Liver (tissue), 3 donors: ENCODE measurements around the gene MMP8.

Experiments
- FOXA1 ChIP-seq: IDR thresholded peaks from 2 replicates; pipeline ENCODE4 v1.6.1; 2016; ENCODE audit warnings: antibody characterized with exemption
- HNF4A ChIP-seq, 2 donors: conservative IDR thresholded peaks; 2 replicates each; pipeline ENCODE4 v1.6.1; 2016; ENCODE audit warnings: antibody characterized with exemption in 2 of 2, mild to moderate bottlenecking in 2 of 2
- JUND ChIP-seq, 2 donors: IDR thresholded peaks; 2 replicates each; pipeline ENCODE4 v1.6.1; 2016; ENCODE audit warnings: antibody characterized with exemption in 2 of 2
- RAD21 ChIP-seq, 2 donors: IDR thresholded peaks; 2 replicates each; pipeline ENCODE4 v1.6.1; 2016; ENCODE audit warnings: antibody characterized with exemption in 2 of 2, mild to moderate bottlenecking in 2 of 2
- SP1 ChIP-seq: IDR thresholded peaks from 2 replicates; pipeline ENCODE4 v1.6.1; 2018; ENCODE audit warnings: antibody characterized with exemption, mild to moderate bottlenecking
- YY1 ChIP-seq: IDR thresholded peaks from 2 replicates; pipeline ENCODE4 v1.6.1; 2016; ENCODE audit warnings: antibody characterized with exemption, mild to moderate bottlenecking
- TF ChIP-seq, protein P1 (sequence below): fragments of 150-350 bp; IDR thresholded peaks from 2 replicates; pipeline ENCODE4 v1.5.1; 2017; ENCODE audit warnings: improper control_type of control experiment, low read depth, low read length; ENCODE audit not compliant: missing input control
- TF ChIP-seq, protein P2 (sequence below): IDR thresholded peaks from 2 replicates; pipeline ENCODE4 v1.6.1; 2016; ENCODE audit warnings: antibody characterized with exemption
- TF ChIP-seq, protein P3 (sequence below): IDR thresholded peaks from 2 replicates; pipeline ENCODE4 v1.6.1; 2016; ENCODE audit warnings: antibody characterized with exemption
- TF ChIP-seq, protein P4 (sequence below): IDR thresholded peaks from 2 replicates; pipeline ENCODE4 v1.6.1; 2016; ENCODE audit warnings: antibody characterized with exemption, mild to moderate bottlenecking
- donor health status: healthy.
- donor health status: healthy.

DNA sequence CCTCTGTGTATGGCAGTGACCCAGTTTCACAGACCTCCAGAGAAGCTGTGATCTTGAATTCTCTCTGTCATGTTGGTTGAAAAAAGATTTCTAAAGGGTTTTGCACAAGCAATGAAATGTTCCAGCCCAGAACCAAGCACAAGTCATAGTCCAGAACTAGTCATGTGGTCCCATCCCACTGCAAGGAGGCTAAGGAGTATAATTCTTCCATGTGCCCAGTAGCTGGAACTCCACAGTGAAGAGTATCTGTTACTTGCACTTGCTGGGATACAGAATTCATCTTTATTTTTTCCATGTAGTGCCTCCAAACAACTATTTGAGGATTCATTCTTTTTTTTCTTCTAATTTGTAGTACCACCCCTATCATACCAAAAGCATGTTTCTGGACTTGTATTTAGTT lies 9.9 kb upstream of the MMP8 start:
- TF ChIP-seq, protein P1, sequence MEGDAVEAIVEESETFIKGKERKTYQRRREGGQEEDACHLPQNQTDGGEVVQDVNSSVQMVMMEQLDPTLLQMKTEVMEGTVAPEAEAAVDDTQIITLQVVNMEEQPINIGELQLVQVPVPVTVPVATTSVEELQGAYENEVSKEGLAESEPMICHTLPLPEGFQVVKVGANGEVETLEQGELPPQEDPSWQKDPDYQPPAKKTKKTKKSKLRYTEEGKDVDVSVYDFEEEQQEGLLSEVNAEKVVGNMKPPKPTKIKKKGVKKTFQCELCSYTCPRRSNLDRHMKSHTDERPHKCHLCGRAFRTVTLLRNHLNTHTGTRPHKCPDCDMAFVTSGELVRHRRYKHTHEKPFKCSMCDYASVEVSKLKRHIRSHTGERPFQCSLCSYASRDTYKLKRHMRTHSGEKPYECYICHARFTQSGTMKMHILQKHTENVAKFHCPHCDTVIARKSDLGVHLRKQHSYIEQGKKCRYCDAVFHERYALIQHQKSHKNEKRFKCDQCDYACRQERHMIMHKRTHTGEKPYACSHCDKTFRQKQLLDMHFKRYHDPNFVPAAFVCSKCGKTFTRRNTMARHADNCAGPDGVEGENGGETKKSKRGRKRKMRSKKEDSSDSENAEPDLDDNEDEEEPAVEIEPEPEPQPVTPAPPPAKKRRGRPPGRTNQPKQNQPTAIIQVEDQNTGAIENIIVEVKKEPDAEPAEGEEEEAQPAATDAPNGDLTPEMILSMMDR = no peak
- TF ChIP-seq, protein P2, sequence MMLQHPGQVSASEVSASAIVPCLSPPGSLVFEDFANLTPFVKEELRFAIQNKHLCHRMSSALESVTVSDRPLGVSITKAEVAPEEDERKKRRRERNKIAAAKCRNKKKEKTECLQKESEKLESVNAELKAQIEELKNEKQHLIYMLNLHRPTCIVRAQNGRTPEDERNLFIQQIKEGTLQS = no peak
- TF ChIP-seq, protein P3, sequence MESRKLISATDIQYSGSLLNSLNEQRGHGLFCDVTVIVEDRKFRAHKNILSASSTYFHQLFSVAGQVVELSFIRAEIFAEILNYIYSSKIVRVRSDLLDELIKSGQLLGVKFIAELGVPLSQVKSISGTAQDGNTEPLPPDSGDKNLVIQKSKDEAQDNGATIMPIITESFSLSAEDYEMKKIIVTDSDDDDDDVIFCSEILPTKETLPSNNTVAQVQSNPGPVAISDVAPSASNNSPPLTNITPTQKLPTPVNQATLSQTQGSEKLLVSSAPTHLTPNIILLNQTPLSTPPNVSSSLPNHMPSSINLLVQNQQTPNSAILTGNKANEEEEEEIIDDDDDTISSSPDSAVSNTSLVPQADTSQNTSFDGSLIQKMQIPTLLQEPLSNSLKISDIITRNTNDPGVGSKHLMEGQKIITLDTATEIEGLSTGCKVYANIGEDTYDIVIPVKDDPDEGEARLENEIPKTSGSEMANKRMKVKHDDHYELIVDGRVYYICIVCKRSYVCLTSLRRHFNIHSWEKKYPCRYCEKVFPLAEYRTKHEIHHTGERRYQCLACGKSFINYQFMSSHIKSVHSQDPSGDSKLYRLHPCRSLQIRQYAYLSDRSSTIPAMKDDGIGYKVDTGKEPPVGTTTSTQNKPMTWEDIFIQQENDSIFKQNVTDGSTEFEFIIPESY = no peak
- TF ChIP-seq JUND (IDR thresholded peaks at IDR 0.05) (no peak), HNF4A (conservative IDR thresholded peaks at IDR 0.05) (no peak), YY1 (no peak), FOXA1 (no peak), RAD21 (IDR thresholded peaks at IDR 0.05) (no peak), SP1 (no peak)
- TF ChIP-seq, protein P4, sequence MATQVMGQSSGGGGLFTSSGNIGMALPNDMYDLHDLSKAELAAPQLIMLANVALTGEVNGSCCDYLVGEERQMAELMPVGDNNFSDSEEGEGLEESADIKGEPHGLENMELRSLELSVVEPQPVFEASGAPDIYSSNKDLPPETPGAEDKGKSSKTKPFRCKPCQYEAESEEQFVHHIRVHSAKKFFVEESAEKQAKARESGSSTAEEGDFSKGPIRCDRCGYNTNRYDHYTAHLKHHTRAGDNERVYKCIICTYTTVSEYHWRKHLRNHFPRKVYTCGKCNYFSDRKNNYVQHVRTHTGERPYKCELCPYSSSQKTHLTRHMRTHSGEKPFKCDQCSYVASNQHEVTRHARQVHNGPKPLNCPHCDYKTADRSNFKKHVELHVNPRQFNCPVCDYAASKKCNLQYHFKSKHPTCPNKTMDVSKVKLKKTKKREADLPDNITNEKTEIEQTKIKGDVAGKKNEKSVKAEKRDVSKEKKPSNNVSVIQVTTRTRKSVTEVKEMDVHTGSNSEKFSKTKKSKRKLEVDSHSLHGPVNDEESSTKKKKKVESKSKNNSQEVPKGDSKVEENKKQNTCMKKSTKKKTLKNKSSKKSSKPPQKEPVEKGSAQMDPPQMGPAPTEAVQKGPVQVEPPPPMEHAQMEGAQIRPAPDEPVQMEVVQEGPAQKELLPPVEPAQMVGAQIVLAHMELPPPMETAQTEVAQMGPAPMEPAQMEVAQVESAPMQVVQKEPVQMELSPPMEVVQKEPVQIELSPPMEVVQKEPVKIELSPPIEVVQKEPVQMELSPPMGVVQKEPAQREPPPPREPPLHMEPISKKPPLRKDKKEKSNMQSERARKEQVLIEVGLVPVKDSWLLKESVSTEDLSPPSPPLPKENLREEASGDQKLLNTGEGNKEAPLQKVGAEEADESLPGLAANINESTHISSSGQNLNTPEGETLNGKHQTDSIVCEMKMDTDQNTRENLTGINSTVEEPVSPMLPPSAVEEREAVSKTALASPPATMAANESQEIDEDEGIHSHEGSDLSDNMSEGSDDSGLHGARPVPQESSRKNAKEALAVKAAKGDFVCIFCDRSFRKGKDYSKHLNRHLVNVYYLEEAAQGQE = no peak
